Body of pancreas (tissue), 4 donors: ENCODE results near the gene GANAB.

Source experiments
- POLR2A ChIP-seq, 3 donors: fragments of 450-650 bp; IDR thresholded peaks; one replicate each; pipeline ENCODE4 v1.6.1; 2016; ENCODE audit warnings: antibody characterized with exemption in 3 of 3, mild to moderate bottlenecking in 2 of 3
- TF ChIP-seq, protein P1 (sequence below), 7 experiments: fragments of 450-650 bp in 4 of 7; fragments of 200-600 bp in 3 of 7; sonication (generic) in 3 of 7; IDR thresholded peaks; one replicate each; pipeline ENCODE4 v1.5.1; 2016 to 2019; ENCODE audit warnings: antibody characterized with exemption in 7 of 7

DNA sequence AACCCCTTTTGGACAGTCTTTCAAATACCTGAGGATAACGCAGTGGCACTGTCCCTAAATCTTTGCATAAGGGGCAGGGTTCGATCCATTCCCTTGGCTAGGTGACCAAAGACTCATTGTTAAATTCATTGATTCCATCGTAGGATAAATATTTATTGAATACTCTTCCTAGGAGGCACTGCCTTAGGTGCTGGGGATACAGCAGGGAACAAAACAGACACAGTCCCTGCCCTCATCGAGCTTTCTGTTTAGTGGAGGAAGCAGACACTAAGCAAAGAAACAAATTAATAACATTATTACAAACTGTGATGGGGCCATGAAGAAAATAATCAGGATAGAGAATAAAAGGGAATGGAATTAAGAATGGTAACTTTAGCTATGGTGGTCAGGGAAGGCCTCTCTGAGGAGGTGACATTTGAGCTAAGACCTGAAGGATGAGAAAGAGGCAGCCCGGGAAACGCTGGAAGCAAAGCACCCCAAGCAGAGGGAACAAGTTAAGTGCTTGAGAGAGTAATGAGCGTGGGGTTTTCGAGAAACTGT is 25.3 kb downstream of the GANAB start:
- TF ChIP-seq, protein P1, sequence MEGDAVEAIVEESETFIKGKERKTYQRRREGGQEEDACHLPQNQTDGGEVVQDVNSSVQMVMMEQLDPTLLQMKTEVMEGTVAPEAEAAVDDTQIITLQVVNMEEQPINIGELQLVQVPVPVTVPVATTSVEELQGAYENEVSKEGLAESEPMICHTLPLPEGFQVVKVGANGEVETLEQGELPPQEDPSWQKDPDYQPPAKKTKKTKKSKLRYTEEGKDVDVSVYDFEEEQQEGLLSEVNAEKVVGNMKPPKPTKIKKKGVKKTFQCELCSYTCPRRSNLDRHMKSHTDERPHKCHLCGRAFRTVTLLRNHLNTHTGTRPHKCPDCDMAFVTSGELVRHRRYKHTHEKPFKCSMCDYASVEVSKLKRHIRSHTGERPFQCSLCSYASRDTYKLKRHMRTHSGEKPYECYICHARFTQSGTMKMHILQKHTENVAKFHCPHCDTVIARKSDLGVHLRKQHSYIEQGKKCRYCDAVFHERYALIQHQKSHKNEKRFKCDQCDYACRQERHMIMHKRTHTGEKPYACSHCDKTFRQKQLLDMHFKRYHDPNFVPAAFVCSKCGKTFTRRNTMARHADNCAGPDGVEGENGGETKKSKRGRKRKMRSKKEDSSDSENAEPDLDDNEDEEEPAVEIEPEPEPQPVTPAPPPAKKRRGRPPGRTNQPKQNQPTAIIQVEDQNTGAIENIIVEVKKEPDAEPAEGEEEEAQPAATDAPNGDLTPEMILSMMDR (IDR thresholded peaks at IDR 0.05), result no peak
- no peak for TF ChIP-seq POLR2A (IDR thresholded peaks at IDR 0.05)
